GM21737 (cell line): Measurements from ENCODE around the gene ALX4.

ENCODE experiments used
- ATAC-seq: cut with Tn5 transposase; IDR thresholded peaks from one replicate; pipeline ENCODE4 v1.9.1; 2021; ENCODE audit warnings: mild to moderate bottlenecking, moderate library complexity; ENCODE audit not compliant: unreplicated experiment

The ALX4 gene

GRCh38 chr11:44303401-44303938 is 6.5 kb downstream of the ALX4 start:
- no peak for ATAC-seq

GRCh38 chr11:44301564-44302271 is 8.2 kb downstream of the ALX4 start:
- ATAC-seq, result no peak

DNA sequence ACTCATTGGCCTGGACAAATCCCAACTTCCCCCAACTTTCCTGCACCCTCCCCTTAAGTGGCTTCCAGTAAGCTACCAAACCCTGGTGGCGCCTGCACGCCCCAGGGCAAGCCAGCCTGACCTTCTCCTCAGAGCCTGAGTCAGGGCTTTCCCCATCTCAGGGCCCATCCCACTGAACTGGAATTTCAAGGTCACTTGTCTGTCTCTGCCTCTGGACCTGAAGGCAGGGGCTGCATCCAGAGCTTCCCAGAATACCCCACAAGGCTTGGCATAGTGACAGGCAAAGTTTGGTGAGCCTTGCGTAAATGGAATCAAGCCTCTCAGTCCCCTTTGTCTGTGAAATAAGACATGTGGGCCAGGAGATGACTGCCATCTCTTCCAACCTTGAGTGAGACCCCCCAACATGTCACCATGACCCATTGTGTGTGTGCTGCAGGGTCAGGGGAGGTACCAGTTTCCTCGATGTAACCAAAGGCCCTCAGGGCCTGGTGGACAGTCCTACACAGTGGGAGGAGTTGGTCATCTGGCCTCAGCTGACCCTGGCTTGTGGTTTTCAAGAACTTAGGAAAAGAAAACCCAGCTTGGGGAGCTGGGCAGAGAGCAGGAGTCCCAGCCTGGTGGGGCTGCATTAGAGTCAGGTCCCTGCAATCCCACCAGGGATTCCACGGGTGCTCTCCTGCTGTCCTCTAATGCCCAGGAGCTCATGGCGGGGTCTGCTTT is 8.9 kb downstream of the ALX4 start:
- no peak for ATAC-seq

DNA sequence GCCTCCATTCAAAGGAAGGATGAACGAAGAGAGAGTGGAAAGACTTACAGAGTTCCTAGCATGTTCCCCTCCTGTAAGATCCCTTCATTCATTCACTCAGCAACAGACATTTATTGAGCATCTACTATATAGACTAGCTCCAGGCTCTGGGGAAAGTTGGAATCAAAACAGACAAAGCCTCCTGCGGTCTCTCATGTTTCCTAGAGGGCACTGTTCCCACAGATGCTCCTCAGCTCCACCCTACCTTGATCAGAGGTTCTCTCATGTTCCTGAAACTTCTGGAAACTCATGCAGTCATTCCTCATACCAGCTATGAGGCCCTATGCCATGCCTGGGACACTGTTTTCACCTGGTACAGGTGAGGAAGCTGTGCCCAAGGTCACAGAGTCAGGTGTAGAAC is 11.1 kb downstream of the ALX4 start:
- no peak for ATAC-seq

DNA sequence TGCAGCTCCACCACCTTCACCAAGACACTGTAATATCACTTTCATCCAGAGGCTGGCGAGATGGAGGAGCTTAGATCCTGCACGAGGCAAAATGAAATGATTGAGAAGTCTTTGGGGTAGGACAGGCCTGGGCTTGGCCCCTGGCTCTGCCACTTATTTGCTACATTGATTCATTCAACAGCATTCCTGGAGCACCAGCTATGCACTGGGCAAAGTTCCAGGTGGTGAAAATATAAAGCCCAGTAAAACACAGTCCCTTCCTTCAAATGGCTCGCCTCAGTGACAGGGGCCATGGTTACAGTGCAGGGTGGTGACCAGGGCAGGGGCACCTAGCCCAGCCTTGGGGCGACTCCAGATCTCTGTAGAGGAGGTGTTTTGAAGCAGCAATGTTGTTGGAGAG is 19.7 kb downstream of the ALX4 start:
- no peak for ATAC-seq

GRCh38 chr11:44288133-44288526 is 21.8 kb downstream of the ALX4 start:
- ATAC-seq, result no peak

DNA sequence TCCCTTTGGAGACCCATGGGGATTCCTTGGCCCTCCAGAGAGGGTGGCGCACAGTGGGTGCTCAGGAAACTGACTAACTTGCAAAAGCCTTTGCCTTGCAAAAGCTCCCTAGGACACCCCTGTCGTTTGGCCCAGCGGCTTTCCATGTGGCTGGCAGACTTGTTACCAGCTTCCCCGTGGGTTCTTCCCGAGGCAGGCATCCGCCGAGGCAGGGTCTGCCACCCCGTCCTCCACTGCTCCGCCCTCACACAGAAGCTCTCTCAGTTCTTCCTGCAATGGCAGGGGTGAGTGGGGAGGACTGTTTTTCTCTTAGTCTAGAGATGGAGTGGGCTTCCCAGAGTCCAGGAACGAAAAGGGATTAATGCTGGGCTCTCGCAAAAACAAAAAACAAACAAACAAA is 23.0 kb downstream of the ALX4 start:
- no peak for ATAC-seq

GRCh38 chr11:44286268-44286880 is 23.6 kb downstream of the ALX4 start:
- ATAC-seq, result no peak

DNA sequence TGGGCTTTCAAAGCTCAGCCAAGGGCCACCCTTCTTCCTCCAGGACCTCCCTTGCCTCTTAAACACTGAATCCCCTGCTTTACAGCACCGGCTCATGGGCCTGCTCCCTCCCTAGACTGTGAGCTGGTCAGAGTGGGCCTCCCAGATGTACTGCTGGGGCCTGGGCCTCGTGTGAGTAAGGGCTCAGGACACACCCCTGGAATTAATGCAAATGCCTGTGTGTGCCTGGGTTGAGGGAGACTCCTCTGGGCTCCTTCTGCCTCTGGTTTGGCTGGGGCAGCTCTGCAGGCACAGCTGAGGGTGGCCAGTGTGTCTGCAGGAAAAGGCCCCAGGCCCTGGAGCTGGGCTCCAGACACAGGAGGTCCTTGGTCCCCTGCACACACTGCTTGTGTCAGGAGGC is 24.2 kb downstream of the ALX4 start:
- ATAC-seq, result no peak

DNA sequence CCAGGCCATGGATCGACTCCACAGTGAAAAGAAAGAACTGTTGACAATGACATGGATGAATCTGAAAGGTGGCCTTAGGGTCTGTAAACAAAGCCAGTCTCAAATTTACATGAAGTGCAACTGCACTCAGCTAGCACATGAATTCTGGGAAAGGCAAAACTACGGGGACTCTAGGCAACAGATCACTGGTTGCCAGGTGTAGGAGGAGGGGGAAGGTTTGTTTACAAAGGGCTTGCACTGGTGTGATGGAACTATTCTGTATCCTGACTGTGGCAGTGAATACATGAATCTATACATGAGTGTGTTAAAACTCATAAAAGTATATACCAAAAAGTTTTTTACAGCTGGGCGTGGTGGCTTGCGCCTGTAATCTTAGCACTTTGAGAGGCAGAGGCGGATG is 27.3 kb downstream of the ALX4 start:
- ATAC-seq, result no peak

DNA sequence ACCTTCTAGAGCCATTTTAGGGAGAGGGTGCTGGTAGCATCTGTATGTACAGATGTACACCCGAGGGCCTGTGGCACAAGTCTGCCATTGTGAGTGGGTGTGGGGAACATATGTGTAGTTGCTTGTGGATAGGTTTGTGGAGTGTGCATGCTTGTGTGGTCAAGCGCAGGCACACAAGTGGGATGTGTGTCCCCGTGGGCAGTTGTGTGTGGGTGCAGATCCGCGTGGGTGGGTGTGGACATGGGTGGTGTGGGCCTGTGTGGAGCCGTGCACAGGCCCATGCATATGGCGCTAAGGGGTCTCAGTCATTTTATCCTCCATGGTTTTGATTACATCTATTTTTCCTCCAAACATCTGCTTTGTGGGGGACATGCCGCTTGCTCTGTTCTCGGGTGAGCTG is 28.8 kb downstream of the ALX4 start:
- ATAC-seq, result no peak

- ATAC-seq, result no peak
Observed at GRCh38 chr11:44280257-44280656, 29.7 kb downstream of the ALX4 start.

DNA sequence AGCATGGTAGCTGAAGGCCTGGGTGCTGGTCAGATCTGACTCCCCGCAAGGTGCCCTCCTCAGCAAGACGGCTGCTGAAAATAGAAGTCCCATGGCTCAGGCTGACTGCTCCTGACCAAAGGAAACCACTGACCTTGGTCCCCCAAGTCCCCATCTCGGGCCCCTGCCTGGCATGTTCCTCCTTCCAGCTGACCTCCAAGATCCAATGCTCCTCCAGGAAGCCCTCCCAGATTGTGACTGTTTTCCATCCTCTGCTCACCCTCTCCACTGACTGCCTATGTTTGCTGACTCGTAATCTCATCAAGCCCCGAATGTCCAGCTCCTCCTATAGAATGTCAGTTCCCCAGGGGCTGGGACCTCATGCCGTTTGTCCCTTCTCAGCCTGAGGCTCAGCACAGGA is 30.5 kb downstream of the ALX4 start:
- ATAC-seq, result no peak

GRCh38 chr11:44277196-44278090 is 32.5 kb downstream of the ALX4 start:
- ATAC-seq, result no peak

DNA sequence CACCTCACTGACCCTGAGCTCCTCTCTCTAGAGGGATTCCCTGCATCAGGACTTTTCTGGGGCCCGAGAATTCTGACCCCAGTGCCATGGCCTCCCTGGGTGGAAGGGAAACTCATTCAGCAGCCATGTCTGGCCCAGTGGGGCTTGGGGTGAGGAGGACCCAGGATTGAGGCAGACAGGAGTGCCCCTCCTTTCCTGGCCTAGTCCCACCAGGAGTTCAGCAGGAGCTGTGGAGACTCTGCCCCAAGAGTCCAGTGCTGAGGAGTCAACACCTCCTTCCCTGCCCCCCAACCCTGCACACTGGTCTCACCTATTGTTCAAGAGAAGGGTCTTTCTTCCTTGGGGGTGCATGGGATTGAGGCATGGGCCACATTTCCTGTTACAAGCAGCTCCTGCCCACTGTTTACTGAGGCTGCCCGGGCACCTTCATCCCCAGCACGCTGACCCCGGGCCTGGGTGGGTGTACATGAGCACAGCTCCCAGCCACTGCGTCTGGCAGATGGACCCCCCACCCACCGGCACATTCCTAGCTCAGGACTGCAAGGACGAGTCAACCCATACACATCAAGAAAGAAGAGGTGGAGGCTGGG is 33.9 kb downstream of the ALX4 start:
- no peak for ATAC-seq

- no peak for ATAC-seq
Observed at GRCh38 chr11:44275241-44275640, 34.7 kb downstream of the ALX4 start.

DNA sequence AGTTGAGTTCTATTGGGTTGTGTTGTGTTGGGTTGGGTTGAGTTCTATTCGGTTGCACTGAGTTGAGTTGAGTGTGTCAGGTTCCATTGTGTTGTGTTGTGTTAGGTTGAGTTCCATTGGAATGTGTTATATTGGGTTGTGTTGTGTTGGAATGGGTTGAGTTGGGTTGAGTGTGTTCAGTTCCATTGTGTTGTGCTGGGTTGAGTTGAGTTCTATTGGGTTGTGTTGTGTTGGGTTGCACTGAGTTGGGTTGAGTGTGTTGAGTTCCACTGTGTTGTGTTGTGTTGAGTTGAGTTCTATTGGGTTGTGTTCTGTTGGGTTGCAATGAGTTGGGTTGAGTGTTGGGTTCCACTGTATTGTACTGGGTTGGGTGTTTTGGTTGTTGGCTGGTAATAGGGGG is 35.5 kb downstream of the ALX4 start:
- no peak for ATAC-seq

GRCh38 chr11:44271286-44271685 is 38.7 kb downstream of the ALX4 start:
- no peak for ATAC-seq

- ATAC-seq, result no peak
Observed at GRCh38 chr11:44270403-44271273, 39.3 kb downstream of the ALX4 start.
